ENCODE measurements around the gene SNN.

The SNN gene

DNA sequence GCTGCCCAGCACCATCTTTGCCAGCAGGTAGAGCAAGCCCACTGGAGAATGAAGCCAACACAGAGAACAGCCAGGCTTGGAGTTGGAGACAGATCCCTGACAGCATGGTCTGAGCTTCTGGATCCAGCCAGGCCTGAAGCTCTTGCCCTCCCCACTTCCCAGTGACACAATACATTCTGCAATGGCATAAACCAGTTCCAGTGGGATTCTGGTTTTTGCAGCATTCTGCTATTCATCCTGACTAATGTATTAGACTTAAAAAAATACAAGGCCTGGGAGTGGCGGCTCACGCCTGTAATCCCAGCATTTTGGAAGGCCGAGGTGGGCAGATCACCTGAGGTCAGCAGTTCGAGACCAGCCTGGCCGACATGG is 41.0 kb upstream of the SNN start:
- Histone ChIP-seq H3K4me1 (ENCODE audit: insufficient read depth, low read length, poor library complexity, severe bottlenecking) (peaks cover under 1% of the 10 kb centered on the region), H2AFZ (ENCODE audit: low read length) (no peak overlapping the region), H4K20me1 (ENCODE audit: insufficient read depth, low read length, poor library complexity, severe bottlenecking) (no peaks in the 10 kb centered on the region), H3K9me2 (replicated peaks; ENCODE audit: low read depth, low read length) (no peaks in the 10 kb centered on the region), H3K36me3 (ENCODE audit: insufficient read depth, low read length) (no peaks in the 10 kb centered on the region), H3K4me3 (ENCODE audit: low read length, poor library complexity, severe bottlenecking) (no peak overlapping the region), H3K79me2 (ENCODE audit: insufficient read depth, low read length) (no peaks in the 10 kb centered on the region), H3K27me3 (ENCODE audit: insufficient read depth, low read length, poor library complexity, severe bottlenecking) (no peaks in the 10 kb centered on the region), H3K9me3 (ENCODE audit: insufficient read depth, low read depth, low read length) (no peaks in the 10 kb centered on the region), H3F3A (ENCODE audit: low read depth) (no peaks in the 10 kb centered on the region), H3K4me2 (ENCODE audit: low read depth, low read length, poor library complexity, severe bottlenecking) (no peak overlapping the region), H3K9ac (ENCODE audit: low read depth, low read length, poor library complexity, severe bottlenecking) (no peak overlapping the region)
- TF ChIP-seq, protein P1, sequence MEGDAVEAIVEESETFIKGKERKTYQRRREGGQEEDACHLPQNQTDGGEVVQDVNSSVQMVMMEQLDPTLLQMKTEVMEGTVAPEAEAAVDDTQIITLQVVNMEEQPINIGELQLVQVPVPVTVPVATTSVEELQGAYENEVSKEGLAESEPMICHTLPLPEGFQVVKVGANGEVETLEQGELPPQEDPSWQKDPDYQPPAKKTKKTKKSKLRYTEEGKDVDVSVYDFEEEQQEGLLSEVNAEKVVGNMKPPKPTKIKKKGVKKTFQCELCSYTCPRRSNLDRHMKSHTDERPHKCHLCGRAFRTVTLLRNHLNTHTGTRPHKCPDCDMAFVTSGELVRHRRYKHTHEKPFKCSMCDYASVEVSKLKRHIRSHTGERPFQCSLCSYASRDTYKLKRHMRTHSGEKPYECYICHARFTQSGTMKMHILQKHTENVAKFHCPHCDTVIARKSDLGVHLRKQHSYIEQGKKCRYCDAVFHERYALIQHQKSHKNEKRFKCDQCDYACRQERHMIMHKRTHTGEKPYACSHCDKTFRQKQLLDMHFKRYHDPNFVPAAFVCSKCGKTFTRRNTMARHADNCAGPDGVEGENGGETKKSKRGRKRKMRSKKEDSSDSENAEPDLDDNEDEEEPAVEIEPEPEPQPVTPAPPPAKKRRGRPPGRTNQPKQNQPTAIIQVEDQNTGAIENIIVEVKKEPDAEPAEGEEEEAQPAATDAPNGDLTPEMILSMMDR (conservative IDR thresholded peaks at IDR 0.05; ENCODE audit: low read length) = no peak
- TF ChIP-seq EZH2phosphoT487 (IDR thresholded peaks at IDR 0.05; ENCODE audit: borderline replicate concordance) = no peak

DNA sequence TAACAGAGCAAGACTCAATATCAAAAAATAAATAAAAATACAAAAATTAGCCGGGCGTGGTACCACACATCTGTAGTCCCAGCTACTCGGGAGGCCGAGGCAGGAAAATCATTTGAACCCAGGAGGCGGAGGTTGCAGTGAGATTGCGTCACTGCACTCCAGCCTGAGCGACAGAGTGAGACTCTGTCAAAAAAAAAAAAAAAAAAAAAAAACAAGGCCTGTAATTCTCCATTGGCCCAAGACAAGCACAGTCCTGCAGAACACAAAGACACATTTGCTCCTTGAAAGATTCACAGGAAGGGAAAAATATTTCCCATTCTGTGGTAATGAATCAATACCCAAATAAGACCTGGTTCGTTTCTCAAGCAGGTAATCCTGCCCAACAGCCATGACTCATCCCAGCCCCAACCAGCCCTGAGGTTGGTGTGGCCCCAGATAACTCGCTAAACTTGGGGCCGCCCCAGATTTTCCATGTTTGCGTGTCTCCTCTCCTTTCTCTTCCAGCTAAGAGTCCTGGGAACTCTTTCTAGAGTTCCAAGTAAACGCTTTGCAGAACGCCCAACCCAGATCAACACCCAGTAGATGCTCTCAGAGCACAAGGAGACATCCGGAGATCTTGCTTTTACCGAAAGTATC is 40.3 kb upstream of the SNN start:
- no peaks in the 10 kb centered on the region for H3K9me2 ChIP-seq (replicated peaks; ENCODE audit: low read depth, low read length)
- H4K20me1 ChIP-seq (ENCODE audit: insufficient read depth, low read length, poor library complexity, severe bottlenecking) = no peaks in the 10 kb centered on the region
- no peak overlapping the region for H2AFZ ChIP-seq (ENCODE audit: low read length)
- H3K4me2 ChIP-seq (ENCODE audit: low read depth, low read length, poor library complexity, severe bottlenecking) = no peak overlapping the region
- no peak for TF ChIP-seq EZH2phosphoT487 (IDR thresholded peaks at IDR 0.05; ENCODE audit: borderline replicate concordance)
- TF ChIP-seq, protein P1 (conservative IDR thresholded peaks at IDR 0.05; ENCODE audit: low read length) = no peak
- no peaks in the 10 kb centered on the region for H3K9me3 ChIP-seq (ENCODE audit: insufficient read depth, low read depth, low read length)
- H3K4me3 ChIP-seq (ENCODE audit: low read length, poor library complexity, severe bottlenecking) = no peak overlapping the region
- no peaks in the 10 kb centered on the region for H3K79me2 ChIP-seq (ENCODE audit: insufficient read depth, low read length)
- no peaks in the 10 kb centered on the region for H3K27me3 ChIP-seq (ENCODE audit: insufficient read depth, low read length, poor library complexity, severe bottlenecking)
- H3K36me3 ChIP-seq (ENCODE audit: insufficient read depth, low read length) = no peaks in the 10 kb centered on the region
- H3K9ac ChIP-seq (ENCODE audit: low read depth, low read length, poor library complexity, severe bottlenecking) = no peak overlapping the region
- H3F3A ChIP-seq (ENCODE audit: low read depth) = no peaks in the 10 kb centered on the region
- H3K4me1 ChIP-seq (ENCODE audit: insufficient read depth, low read length, poor library complexity, severe bottlenecking) = no peaks in the 10 kb centered on the region

DNA sequence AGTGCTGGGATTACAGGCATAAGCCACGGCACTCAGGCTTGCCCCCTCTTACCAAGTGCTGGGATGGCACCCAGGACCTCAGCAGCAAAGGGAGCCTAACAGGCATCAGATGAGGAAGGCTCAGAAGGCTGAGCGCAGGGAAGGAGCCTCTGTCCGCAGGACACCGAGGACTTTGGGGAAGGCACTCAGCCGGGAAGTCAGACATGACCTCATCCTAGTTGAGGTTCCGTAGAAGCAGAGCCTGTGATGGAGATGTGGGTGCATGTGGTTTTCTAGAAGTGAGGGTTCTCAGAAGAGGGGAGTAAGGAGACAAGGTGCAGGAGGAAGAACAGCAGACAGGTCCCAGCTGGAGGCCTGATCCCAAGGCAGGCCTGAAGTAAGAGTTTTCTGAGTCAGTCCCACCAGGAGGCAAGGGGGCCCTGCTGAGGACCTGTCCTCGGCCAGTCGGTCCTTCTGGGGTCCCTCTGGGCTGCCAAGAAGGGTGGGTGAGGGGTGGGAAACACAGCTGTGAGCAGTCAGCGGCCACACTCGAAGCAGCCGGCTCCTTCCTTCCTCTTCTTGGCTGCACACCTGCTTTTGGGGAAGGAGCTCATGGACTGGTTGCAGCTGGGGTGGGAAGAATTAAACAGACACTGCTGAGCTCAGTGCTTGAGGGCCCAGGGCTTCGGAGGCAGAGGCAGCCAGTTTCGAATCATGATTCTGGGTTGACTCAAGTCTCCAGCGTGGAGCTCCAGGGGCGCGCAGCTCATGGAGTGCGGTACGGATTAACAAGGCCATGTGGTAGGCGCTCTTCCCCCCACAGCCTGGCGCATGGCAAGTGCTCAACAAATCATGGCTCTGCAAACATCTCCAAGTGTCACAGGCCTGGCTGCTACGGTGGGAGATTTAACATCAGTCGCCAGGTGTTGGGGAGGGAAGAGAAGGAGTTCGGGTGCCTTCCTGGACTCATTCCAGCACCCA is 38.9 kb upstream of the SNN start:
- Histone ChIP-seq H3K9ac (ENCODE audit: low read depth, low read length, poor library complexity, severe bottlenecking) (no peak overlapping the region), H3K79me2 (ENCODE audit: insufficient read depth, low read length) (no peaks in the 10 kb centered on the region), H3K4me1 (ENCODE audit: insufficient read depth, low read length, poor library complexity, severe bottlenecking) (no peaks in the 10 kb centered on the region), H3F3A (ENCODE audit: low read depth) (no peaks in the 10 kb centered on the region), H3K36me3 (ENCODE audit: insufficient read depth, low read length) (no peaks in the 10 kb centered on the region), H3K9me2 (replicated peaks; ENCODE audit: low read depth, low read length) (no peaks in the 10 kb centered on the region), H3K4me3 (ENCODE audit: low read length, poor library complexity, severe bottlenecking) (no peak overlapping the region), H3K9me3 (ENCODE audit: insufficient read depth, low read depth, low read length) (no peaks in the 10 kb centered on the region), H2AFZ (ENCODE audit: low read length) (no peak overlapping the region), H4K20me1 (ENCODE audit: insufficient read depth, low read length, poor library complexity, severe bottlenecking) (no peaks in the 10 kb centered on the region), H3K27me3 (ENCODE audit: insufficient read depth, low read length, poor library complexity, severe bottlenecking) (no peaks in the 10 kb centered on the region), H3K4me2 (ENCODE audit: low read depth, low read length, poor library complexity, severe bottlenecking) (no peak overlapping the region)
- TF ChIP-seq, protein P1 (conservative IDR thresholded peaks at IDR 0.05; ENCODE audit: low read length) = no peak
- no peak for TF ChIP-seq EZH2phosphoT487 (IDR thresholded peaks at IDR 0.05; ENCODE audit: borderline replicate concordance)
